HG03103 (cell line): ENCODE results near the gene CMTM7.
"Not testable (repeated sequence)": the region's sequence is repeated elsewhere in the genome, so short reads cannot be mapped to it uniquely, and the experiment has no call there.

Experiments used
- ATAC-seq: cut with Tn5 transposase; IDR thresholded peaks from one replicate; pipeline ENCODE4 v1.9.1; 2021; ENCODE audit warnings: low read depth; ENCODE audit not compliant: unreplicated experiment

Gene CMTM7

GRCh38 chr3:32455609-32456428 is 64.2 kb downstream of the CMTM7 start:
- peak; percentile 34 for ATAC-seq

- no peak for ATAC-seq
Measured at GRCh38 chr3:32456429-32457130, 64.9 kb downstream of the CMTM7 start.

GRCh38 chr3:32457971-32458471 is 66.4 kb downstream of the CMTM7 start:
- peak; percentile 42 for ATAC-seq

GRCh38 chr3:32459450-32459849 is 67.8 kb downstream of the CMTM7 start:
- ATAC-seq = no peak

GRCh38 chr3:32460031-32460749 is 68.5 kb downstream of the CMTM7 start:
- ATAC-seq = peak; percentile 72

GRCh38 chr3:32460817-32461496 is 69.3 kb downstream of the CMTM7 start:
- not testable (repeated sequence) for ATAC-seq

GRCh38 chr3:32462191-32462986 is 70.7 kb downstream of the CMTM7 start:
- ATAC-seq = not testable (repeated sequence)

GRCh38 chr3:32463415-32463814 is 71.8 kb downstream of the CMTM7 start:
- not testable (repeated sequence) for ATAC-seq

GRCh38 chr3:32464726-32465125 is 73.1 kb downstream of the CMTM7 start:
- not testable (repeated sequence) for ATAC-seq

GRCh38 chr3:32466808-32467207 is 75.2 kb downstream of the CMTM7 start:
- not testable (repeated sequence) for ATAC-seq

GRCh38 chr3:32467333-32468070 is 75.8 kb downstream of the CMTM7 start:
- peak; percentile 53 for ATAC-seq

GRCh38 chr3:32469151-32469874 is 77.7 kb downstream of the CMTM7 start:
- ATAC-seq = peak; percentile 25

- no peak for ATAC-seq
Measured at GRCh38 chr3:32470362-32470761, 78.7 kb downstream of the CMTM7 start.

- ATAC-seq = no peak
Measured at GRCh38 chr3:32471246-32471645, 79.6 kb downstream of the CMTM7 start.

GRCh38 chr3:32472151-32472550 is 80.5 kb downstream of the CMTM7 start:
- not testable (repeated sequence) for ATAC-seq

- ATAC-seq = no peak
Measured at GRCh38 chr3:32474201-32474600, 82.5 kb downstream of the CMTM7 start.

GRCh38 chr3:32480604-32481003 is 89.0 kb downstream of the CMTM7 start:
- ATAC-seq = no peak
